Activated CD4-positive, alpha-beta T cell treated with anti-CD3 and anti-CD28 coated beads, Interleukin-2, amount 10 ng/mL, durations not matched to agents 24 days and 14 days (primary cell): ENCODE data around the gene IRF1. TPM values are rescaled to one million over a fixed set of nuclear protein-coding genes. Genes with fewer than 3 reads are reported as not detected.
"Not testable (repeated sequence)": the region's sequence is repeated elsewhere in the genome, so short reads cannot be mapped to it uniquely, and the experiment has no call there.

ENCODE experiments used
- DNase-seq: peaks from one replicate; pipeline ENCODE4 v3.0.0; 2022
- H3K27ac Mint-ChIP-seq: one replicate; pipeline ENCODE4 v1.8.0; 2022; ENCODE audit warnings: mild to moderate bottlenecking, mixed read lengths
- H3K27me3 Mint-ChIP-seq: one replicate; pipeline ENCODE4 v1.8.0; 2022; ENCODE audit warnings: mixed read lengths
- H3K36me3 Mint-ChIP-seq: one replicate; pipeline ENCODE4 v1.8.0; 2022; ENCODE audit warnings: low read depth, mild to moderate bottlenecking, mixed read lengths
- H3K4me1 Mint-ChIP-seq: one replicate; pipeline ENCODE4 v1.8.0; 2021; ENCODE audit warnings: mixed read lengths
- H3K4me3 Mint-ChIP-seq: one replicate; pipeline ENCODE4 v1.8.0; 2022; ENCODE audit warnings: mild to moderate bottlenecking, moderate library complexity, mixed read lengths
- H3K9me3 Mint-ChIP-seq: one replicate; pipeline ENCODE4 v1.8.0; 2021; ENCODE audit warnings: mixed read lengths
- intact Hi-C: fragments of 100-400 bp; cut with micrococcal nuclease; formaldehyde crosslinking; loops from one replicate; pipeline ENCODE4 v1.15.1; 2023
- total RNA-seq: library from RNA; stranded (reverse); gene quantifications from 2 replicates; pipeline ENCODE4 v1.2.3, GENCODE V29; 2022

The IRF1 gene
- 167 and 181 TPM in 2 replicates for total RNA-seq

- peaks cover 43% of the 10 kb centered on the region for H3K36me3 Mint-ChIP-seq
- peak; percentile 100 for DNase-seq
- H3K4me1 Mint-ChIP-seq, result peaks cover 70% of the 10 kb centered on the region
- H3K4me3 Mint-ChIP-seq, result peak within 1 kb of the TSS; percentile 99
- no peaks in the 10 kb centered on the region for H3K27me3 Mint-ChIP-seq
- H3K27ac Mint-ChIP-seq, result peak within 1 kb of the TSS; percentile 94
- intact Hi-C loops, result loop anchor here (1.0 to 10.0 kb wide), 6 partner anchors 24 to 376 kb away; no protein-coding TSS in a partner anchor
- no peaks in the 10 kb centered on the region for H3K9me3 Mint-ChIP-seq
Observed at GRCh38 chr5:132490484-132491367, at the start of gene IRF1. IRF1 (minus strand) TSS chr5:132490773; CDS start chr5:132489478, 1,295 bp downstream.

DNA sequence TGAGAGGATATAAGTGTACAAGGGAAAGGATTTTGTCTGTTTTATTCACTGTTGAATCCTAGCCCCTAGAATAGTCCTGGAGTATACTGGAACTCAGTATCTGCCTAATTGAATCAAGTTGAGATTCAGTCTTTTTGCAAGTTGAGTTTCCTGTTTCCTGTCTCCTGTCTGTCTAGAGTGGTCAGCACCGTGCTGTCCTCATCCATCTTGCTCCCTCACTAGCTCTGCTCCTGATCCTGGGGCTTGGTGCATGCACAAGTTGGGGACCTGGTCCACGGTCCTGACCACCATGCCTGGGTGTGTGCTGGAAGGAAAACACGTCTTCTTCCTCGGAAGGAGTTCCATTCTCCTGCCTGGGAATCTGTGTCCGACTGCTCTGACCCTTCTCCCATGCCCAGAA is 49.6 kb upstream of the IRF1 start:
- no peak overlapping the region for H3K27ac Mint-ChIP-seq
- no peaks in the 10 kb centered on the region for H3K36me3 Mint-ChIP-seq
- DNase-seq, result no peak
- no peak overlapping the region for H3K4me3 Mint-ChIP-seq
- H3K27me3 Mint-ChIP-seq, result peaks cover 5% of the 10 kb centered on the region
- H3K4me1 Mint-ChIP-seq, result peaks cover 20% of the 10 kb centered on the region
- H3K9me3 Mint-ChIP-seq, result peaks cover 3% of the 10 kb centered on the region
- intact Hi-C loops, result no loop called here

GRCh38 chr5:132539716-132540115 is 49.1 kb upstream of the IRF1 start:
- DNase-seq, result no peak
- Mint-ChIP-seq H3K4me3 (no peak overlapping the region), H3K27ac (no peak overlapping the region), H3K36me3 (no peaks in the 10 kb centered on the region), H3K9me3 (peaks cover 3% of the 10 kb centered on the region), H3K27me3 (peaks cover 9% of the 10 kb centered on the region), H3K4me1 (peaks cover 18% of the 10 kb centered on the region)
- intact Hi-C loops, result no loop called here

GRCh38 chr5:132530946-132531345 is 40.4 kb upstream of the IRF1 start:
- peaks cover 19% of the 10 kb centered on the region for H3K27me3 Mint-ChIP-seq
- H3K4me3 Mint-ChIP-seq, result no peak overlapping the region
- DNase-seq, result peak; percentile 37
- peaks cover 36% of the 10 kb centered on the region for H3K4me1 Mint-ChIP-seq
- no peaks in the 10 kb centered on the region for H3K36me3 Mint-ChIP-seq
- no peak overlapping the region for H3K27ac Mint-ChIP-seq
- intact Hi-C loops, result loop anchor here (2.0 kb wide), 2 partner anchors 16 to 110 kb away; no protein-coding TSS in a partner anchor
- no peaks in the 10 kb centered on the region for H3K9me3 Mint-ChIP-seq

DNA sequence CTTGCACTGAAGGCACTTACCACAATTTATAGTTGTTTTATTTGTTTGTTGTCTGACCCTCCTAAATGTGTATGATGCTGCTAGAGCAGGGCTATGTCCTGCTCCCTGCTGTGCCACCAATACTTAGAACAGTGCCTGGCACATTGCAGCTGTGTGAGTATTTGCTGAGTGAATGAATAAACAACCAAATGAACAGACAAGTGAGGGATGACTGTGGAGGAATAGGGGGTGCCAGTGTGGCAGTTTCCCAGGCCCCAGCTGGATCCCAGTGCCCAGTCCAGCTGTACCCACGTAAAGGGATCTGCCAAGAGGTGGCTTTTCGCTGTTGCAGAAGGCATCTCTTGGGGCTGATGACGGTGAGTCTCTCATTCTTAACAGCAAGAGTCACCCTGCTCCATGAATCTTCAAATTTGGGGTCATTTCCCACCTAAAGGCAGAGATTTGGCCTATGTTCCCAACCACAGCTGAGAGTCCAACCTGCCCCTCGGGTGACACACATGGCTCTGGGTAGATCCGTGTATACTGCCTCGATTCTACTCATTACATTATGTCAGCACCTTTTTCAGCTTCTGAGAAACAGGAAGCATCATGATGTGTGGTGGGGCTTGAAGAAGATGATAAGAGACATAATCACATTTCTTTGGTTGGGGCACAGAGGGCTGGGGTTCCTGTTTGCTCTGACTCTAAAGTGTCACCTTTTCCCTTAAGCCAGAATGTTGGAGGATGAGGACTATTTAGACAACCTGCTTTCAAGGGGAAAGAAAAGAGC is 38.5 kb upstream of the IRF1 start:
- peaks cover 53% of the 10 kb centered on the region for H3K4me1 Mint-ChIP-seq
- H3K4me3 Mint-ChIP-seq, result no peak overlapping the region
- intact Hi-C loops, result loop anchor here (5.0 kb wide), 3 partner anchors 183 to 273 kb away; partner anchors contain the start of gene KIF3A
- peak overlapping the region; percentile 78 for H3K27ac Mint-ChIP-seq
- peaks cover 7% of the 10 kb centered on the region for H3K27me3 Mint-ChIP-seq
- peak; percentile 73 for DNase-seq
- peaks cover 2% of the 10 kb centered on the region for H3K36me3 Mint-ChIP-seq
- peaks cover 4% of the 10 kb centered on the region for H3K9me3 Mint-ChIP-seq

DNA sequence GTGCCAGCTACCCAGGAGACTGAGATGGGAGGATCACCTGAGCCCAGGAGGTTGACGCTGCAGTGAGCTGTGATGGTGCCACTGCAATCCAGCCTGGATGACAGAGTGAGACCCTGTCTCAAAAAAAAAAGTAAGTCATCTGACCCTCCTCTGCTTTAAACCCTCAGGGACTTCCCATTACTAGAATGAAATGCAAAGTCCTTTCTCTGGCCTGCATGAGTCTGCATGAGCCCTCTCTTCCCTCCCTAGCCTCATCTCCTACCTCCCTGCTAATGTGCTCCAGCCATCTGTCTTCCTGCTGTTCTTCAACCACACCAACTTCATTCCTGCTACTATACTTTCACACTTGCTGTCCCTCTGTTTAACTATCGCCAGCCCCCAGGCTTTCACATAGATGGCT is 37.4 kb upstream of the IRF1 start:
- intact Hi-C loops, result loop anchor here (5.0 kb wide), 3 partner anchors 184 to 274 kb away; partner anchors contain the start of gene KIF3A
- H3K36me3 Mint-ChIP-seq, result peaks cover 2% of the 10 kb centered on the region
- H3K4me1 Mint-ChIP-seq, result peaks cover 53% of the 10 kb centered on the region
- no peak overlapping the region for H3K4me3 Mint-ChIP-seq
- peaks cover 7% of the 10 kb centered on the region for H3K27me3 Mint-ChIP-seq
- H3K9me3 Mint-ChIP-seq, result peaks cover 4% of the 10 kb centered on the region
- H3K27ac Mint-ChIP-seq, result peak overlapping the region; percentile 27
- no peak for DNase-seq

- peaks cover 4% of the 10 kb centered on the region for H3K9me3 Mint-ChIP-seq
- H3K36me3 Mint-ChIP-seq, result peaks cover 5% of the 10 kb centered on the region
- intact Hi-C loops, result loop anchor here (1.0 to 5.0 kb wide), 6 partner anchors 49 to 293 kb away; partner anchors contain the start of gene KIF3A
- no peak overlapping the region for H3K27ac Mint-ChIP-seq
- DNase-seq, result peak; percentile 64
- peaks cover 51% of the 10 kb centered on the region for H3K4me1 Mint-ChIP-seq
- H3K4me3 Mint-ChIP-seq, result no peak overlapping the region
- peaks cover 3% of the 10 kb centered on the region for H3K27me3 Mint-ChIP-seq
Observed at GRCh38 chr5:132526974-132527564, 36.5 kb upstream of the IRF1 start.

DNA sequence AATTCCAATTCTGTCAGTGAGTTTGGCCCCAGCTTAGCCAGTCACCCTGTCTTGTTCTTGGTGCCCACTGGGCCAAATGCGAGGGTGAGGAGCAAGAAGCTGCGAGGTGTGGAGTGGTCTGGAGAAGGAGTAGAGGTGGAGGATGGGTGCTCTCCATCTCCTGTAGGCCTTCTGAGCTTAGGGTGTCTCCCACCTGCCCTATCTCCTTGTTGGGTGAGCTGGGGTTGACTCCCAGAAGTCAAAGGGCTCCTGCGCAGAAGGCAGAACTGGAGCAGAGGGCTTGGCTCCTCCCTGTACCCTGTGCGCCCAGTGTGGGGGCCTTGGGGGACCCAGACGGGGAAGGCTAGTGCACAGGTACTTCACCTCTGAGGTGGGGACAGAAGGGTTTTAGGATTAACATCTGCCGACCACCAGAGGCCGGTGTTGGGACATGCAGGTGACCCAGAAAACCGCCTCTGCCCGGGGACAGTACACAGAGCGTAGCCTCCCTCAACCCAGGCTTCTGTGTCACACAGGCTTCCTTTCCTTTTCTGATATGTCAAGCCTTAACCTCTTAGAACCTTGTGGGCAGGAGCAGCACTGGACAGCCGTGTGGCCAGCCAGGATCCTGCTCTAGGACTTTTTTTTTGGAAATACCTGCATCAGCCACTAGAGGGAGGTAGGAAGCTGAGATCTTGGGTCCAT is 35.9 kb upstream of the IRF1 start:
- Mint-ChIP-seq H3K4me3 (no peak overlapping the region), H3K36me3 (peaks cover 5% of the 10 kb centered on the region), H3K9me3 (peaks cover 4% of the 10 kb centered on the region), H3K27me3 (peaks cover under 1% of the 10 kb centered on the region), H3K4me1 (peaks cover 46% of the 10 kb centered on the region), H3K27ac (peak overlapping the region; percentile 42)
- intact Hi-C loops, result loop anchor here (1.0 to 5.0 kb wide), 6 partner anchors 50 to 294 kb away; partner anchors contain the start of gene KIF3A
- peak; percentile 90 for DNase-seq

- H3K9me3 Mint-ChIP-seq, result peaks cover 4% of the 10 kb centered on the region
- peaks cover 5% of the 10 kb centered on the region for H3K36me3 Mint-ChIP-seq
- peak; percentile 63 for DNase-seq
- intact Hi-C loops, result loop anchor here (1.0 to 5.0 kb wide), 7 partner anchors 32 to 277 kb away; partner anchors contain the start of genes IRF1 and KIF3A
- H3K4me1 Mint-ChIP-seq, result peaks cover 49% of the 10 kb centered on the region
- peak overlapping the region; percentile 90 for H3K27ac Mint-ChIP-seq
- H3K4me3 Mint-ChIP-seq, result peak overlapping the region; percentile 52
- H3K27me3 Mint-ChIP-seq, result no peaks in the 10 kb centered on the region
Observed at GRCh38 chr5:132525299-132525724, 34.7 kb upstream of the IRF1 start.

- H3K27me3 Mint-ChIP-seq, DNase-seq, H3K36me3 Mint-ChIP-seq, H3K9me3 Mint-ChIP-seq: not testable (repeated sequence)
- intact Hi-C loops, result loop anchor here (1.0 to 5.0 kb wide), 7 partner anchors 32 to 277 kb away; partner anchors contain the start of genes IRF1 and KIF3A
- Mint-ChIP-seq H3K4me1 (peaks cover 51% of the 10 kb centered on the region), H3K27ac (peak overlapping the region; percentile 90), H3K4me3 (peak overlapping the region; percentile 47)
Observed at GRCh38 chr5:132524877-132525276, 34.3 kb upstream of the IRF1 start.

GRCh38 chr5:132522067-132522466 is 31.5 kb upstream of the IRF1 start:
- H3K27me3 Mint-ChIP-seq, H3K36me3 Mint-ChIP-seq, H3K9me3 Mint-ChIP-seq, H3K4me3 Mint-ChIP-seq, DNase-seq, intact Hi-C loops: not testable (repeated sequence)
- Mint-ChIP-seq H3K4me1 (peaks cover 34% of the 10 kb centered on the region), H3K27ac (peak overlapping the region; percentile 51)

- peak; percentile 19 for DNase-seq
- H3K4me3 Mint-ChIP-seq, intact Hi-C loops, H3K27me3 Mint-ChIP-seq, H3K27ac Mint-ChIP-seq: not testable (repeated sequence)
- Mint-ChIP-seq H3K36me3 (peaks cover 14% of the 10 kb centered on the region), H3K4me1 (peaks cover 15% of the 10 kb centered on the region), H3K9me3 (peaks cover 12% of the 10 kb centered on the region)
Observed at GRCh38 chr5:132513618-132514336, 23.2 kb upstream of the IRF1 start.
